WTC11 (cell line): ENCODE measurements around the gene PKP3. TPM values are rescaled to one million over a fixed set of nuclear protein-coding genes. Genes with fewer than 3 reads are reported as not detected.

Source experiments
- ATAC-seq: fragments of 200-7000 bp; cut with Tn5 transposase; 2 replicates; pipeline ENCODE4 v1.10.0; 2021; ENCODE audit warnings: mild to moderate bottlenecking, moderate library complexity
- CTCF ChIA-PET: fragments of 300-600 bp; sonication (Branson Sonifier 250); formaldehyde crosslinking; loops from one replicate; lab custom pipeline; 2021; ENCODE audit warnings: antibody characterized with exemption; lab: Charles Lee
- POLR2A ChIA-PET: fragments of 350-600 bp; sonication (Branson Sonifier 250); formaldehyde crosslinking; loops from one replicate; lab custom pipeline; 2021; ENCODE audit warnings: antibody characterized with exemption; lab: Charles Lee
- DNase-seq: peaks from one replicate; pipeline ENCODE4 v3.0.0; 2021; ENCODE audit warnings: low spot score
- H3K27ac Mint-ChIP-seq: 2 replicates; pipeline ENCODE4 v1.8.0; 2021; ENCODE audit warnings: mixed read lengths
- H3K27me3 Mint-ChIP-seq: 2 replicates; pipeline ENCODE4 v1.8.0; 2021; ENCODE audit warnings: low read depth, mild to moderate bottlenecking, moderate library complexity, mixed read lengths
- H3K36me3 Mint-ChIP-seq: 2 replicates; pipeline ENCODE4 v1.8.0; 2021; ENCODE audit warnings: mixed read lengths
- H3K4me1 Mint-ChIP-seq: 2 replicates; pipeline ENCODE4 v1.8.0; 2022; ENCODE audit warnings: mixed read lengths
- H3K4me3 Mint-ChIP-seq: 2 replicates; pipeline ENCODE4 v1.8.0; 2021; ENCODE audit warnings: mild to moderate bottlenecking, moderate library complexity, mixed read lengths
- H3K9me3 Mint-ChIP-seq: 2 replicates; pipeline ENCODE4 v1.8.0; 2021; ENCODE audit warnings: mixed read lengths
- ARID4B ChIP-seq: sonication (generic); formaldehyde crosslinking; IDR thresholded peaks from 2 replicates; pipeline ENCODE4 v1.8.0; 2023; ENCODE audit warnings: missing genetic modification reagents, mild to moderate bottlenecking, borderline replicate concordance
- ELF4 ChIP-seq: sonication (generic); formaldehyde crosslinking; IDR thresholded peaks from 2 replicates; pipeline ENCODE4 v1.8.1; 2022; ENCODE audit warnings: low read depth, mild to moderate bottlenecking, moderate library complexity, missing genetic modification reagents
- ETV6 ChIP-seq: sonication (generic); formaldehyde crosslinking; IDR thresholded peaks from 2 replicates; pipeline ENCODE4 v1.8.1; 2022; ENCODE audit warnings: mild to moderate bottlenecking, missing genetic modification reagents
- GTF2I ChIP-seq: fragments of 250-450 bp; sonication (Bioruptor Pico); conservative IDR thresholded peaks from 2 replicates; pipeline ENCODE4 v1.4.0; 2021; ENCODE audit warnings: mild to moderate bottlenecking
- MYBL2 ChIP-seq: sonication (generic); formaldehyde crosslinking; IDR thresholded peaks from 2 replicates; pipeline ENCODE4 v1.8.1; 2023; ENCODE audit warnings: mild to moderate bottlenecking, moderate library complexity, missing genetic modification reagents
- SMAD4 ChIP-seq: sonication (generic); formaldehyde crosslinking; IDR thresholded peaks from 2 replicates; pipeline ENCODE4 v1.8.0; 2022; ENCODE audit warnings: mild to moderate bottlenecking, missing genetic modification reagents
- TEAD1 ChIP-seq: sonication (generic); formaldehyde crosslinking; IDR thresholded peaks from 2 replicates; pipeline ENCODE4 v1.8.0; 2022; ENCODE audit warnings: mild to moderate bottlenecking, missing genetic modification reagents
- ZMAT4 ChIP-seq: fragments of 250-450 bp; sonication (Bioruptor Pico); IDR thresholded peaks from 2 replicates; pipeline ENCODE4 v1.9.0; 2021; ENCODE audit warnings: mild to moderate bottlenecking
- ZNF219 ChIP-seq: sonication (generic); formaldehyde crosslinking; IDR thresholded peaks from 2 replicates; pipeline ENCODE4 v1.8.0; 2023; ENCODE audit warnings: missing genetic modification reagents, mild to moderate bottlenecking, borderline replicate concordance
- total RNA-seq: library from RNA; stranded (reverse); gene quantifications from 3 replicates; pipeline ENCODE4 v1.2.3, GENCODE V29; 2021
- TF ChIP-seq, protein P1 (sequence below): sonication (generic); formaldehyde crosslinking; IDR thresholded peaks from 2 replicates; pipeline ENCODE4 v1.8.1; 2023; ENCODE audit warnings: mild to moderate bottlenecking, missing genetic modification reagents
- TF ChIP-seq, protein P2 (sequence below): fragments of 250-450 bp; sonication (Bioruptor Pico); IDR thresholded peaks from 2 replicates; pipeline ENCODE4 v1.9.0; 2021; ENCODE audit warnings: mild to moderate bottlenecking

The PKP3 gene
- total RNA-seq, 1 experiment from 2014 or later: 17.3 TPM

GRCh38 chr11:371051-371450 lies 23.0 kb upstream of the PKP3 start (continued):
- TF ChIP-seq, protein P1, sequence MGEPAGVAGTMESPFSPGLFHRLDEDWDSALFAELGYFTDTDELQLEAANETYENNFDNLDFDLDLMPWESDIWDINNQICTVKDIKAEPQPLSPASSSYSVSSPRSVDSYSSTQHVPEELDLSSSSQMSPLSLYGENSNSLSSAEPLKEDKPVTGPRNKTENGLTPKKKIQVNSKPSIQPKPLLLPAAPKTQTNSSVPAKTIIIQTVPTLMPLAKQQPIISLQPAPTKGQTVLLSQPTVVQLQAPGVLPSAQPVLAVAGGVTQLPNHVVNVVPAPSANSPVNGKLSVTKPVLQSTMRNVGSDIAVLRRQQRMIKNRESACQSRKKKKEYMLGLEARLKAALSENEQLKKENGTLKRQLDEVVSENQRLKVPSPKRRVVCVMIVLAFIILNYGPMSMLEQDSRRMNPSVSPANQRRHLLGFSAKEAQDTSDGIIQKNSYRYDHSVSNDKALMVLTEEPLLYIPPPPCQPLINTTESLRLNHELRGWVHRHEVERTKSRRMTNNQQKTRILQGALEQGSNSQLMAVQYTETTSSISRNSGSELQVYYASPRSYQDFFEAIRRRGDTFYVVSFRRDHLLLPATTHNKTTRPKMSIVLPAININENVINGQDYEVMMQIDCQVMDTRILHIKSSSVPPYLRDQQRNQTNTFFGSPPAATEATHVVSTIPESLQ (CRISPR knock-in tag): no peak

GRCh38 chr11:371716-372590 lies 22.1 kb upstream of the PKP3 start:
- POLR2A ChIA-PET: no interaction called here
- Mint-ChIP-seq H3K36me3 (peaks cover 19% of the 10 kb centered on the region), H3K9me3 (0 out of 2 replicates have a peak, but pooled peaks cover 7% of the 10 kb centered on the region), H3K4me1 (peaks cover 22% of the 10 kb centered on the region), H3K4me3 (no peak overlapping the region), H3K27ac (peak overlapping the region; percentile 91), H3K27me3 (peaks cover 8% of the 10 kb centered on the region)
- CTCF ChIA-PET: interaction anchor here (2.3 kb wide), 1 partner anchor 18 kb away, joined by 9 read pairs; no protein-coding TSS in a partner anchor
- no peak for TF ChIP-seq TEAD1
- TF ChIP-seq ZNF219 (CRISPR knock-in tag): no peak
- no peak for TF ChIP-seq GTF2I (CRISPR knock-in tag)
- no peak for TF ChIP-seq ZMAT4 (CRISPR knock-in tag)
- no peak for TF ChIP-seq ARID4B (CRISPR knock-in tag)
- TF ChIP-seq SMAD4 (CRISPR knock-in tag): no peak
- TF ChIP-seq, protein P2, sequence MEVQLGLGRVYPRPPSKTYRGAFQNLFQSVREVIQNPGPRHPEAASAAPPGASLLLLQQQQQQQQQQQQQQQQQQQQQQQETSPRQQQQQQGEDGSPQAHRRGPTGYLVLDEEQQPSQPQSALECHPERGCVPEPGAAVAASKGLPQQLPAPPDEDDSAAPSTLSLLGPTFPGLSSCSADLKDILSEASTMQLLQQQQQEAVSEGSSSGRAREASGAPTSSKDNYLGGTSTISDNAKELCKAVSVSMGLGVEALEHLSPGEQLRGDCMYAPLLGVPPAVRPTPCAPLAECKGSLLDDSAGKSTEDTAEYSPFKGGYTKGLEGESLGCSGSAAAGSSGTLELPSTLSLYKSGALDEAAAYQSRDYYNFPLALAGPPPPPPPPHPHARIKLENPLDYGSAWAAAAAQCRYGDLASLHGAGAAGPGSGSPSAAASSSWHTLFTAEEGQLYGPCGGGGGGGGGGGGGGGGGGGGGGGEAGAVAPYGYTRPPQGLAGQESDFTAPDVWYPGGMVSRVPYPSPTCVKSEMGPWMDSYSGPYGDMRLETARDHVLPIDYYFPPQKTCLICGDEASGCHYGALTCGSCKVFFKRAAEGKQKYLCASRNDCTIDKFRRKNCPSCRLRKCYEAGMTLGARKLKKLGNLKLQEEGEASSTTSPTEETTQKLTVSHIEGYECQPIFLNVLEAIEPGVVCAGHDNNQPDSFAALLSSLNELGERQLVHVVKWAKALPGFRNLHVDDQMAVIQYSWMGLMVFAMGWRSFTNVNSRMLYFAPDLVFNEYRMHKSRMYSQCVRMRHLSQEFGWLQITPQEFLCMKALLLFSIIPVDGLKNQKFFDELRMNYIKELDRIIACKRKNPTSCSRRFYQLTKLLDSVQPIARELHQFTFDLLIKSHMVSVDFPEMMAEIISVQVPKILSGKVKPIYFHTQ: no peak
- no peak for TF ChIP-seq ELF4 (CRISPR knock-in tag)
- no peak for TF ChIP-seq MYBL2 (CRISPR knock-in tag)
- TF ChIP-seq ETV6: no peak
- DNase-seq (no peak), ATAC-seq (no peak)
